ENCODE results near the gene MTUS2.

DNA sequence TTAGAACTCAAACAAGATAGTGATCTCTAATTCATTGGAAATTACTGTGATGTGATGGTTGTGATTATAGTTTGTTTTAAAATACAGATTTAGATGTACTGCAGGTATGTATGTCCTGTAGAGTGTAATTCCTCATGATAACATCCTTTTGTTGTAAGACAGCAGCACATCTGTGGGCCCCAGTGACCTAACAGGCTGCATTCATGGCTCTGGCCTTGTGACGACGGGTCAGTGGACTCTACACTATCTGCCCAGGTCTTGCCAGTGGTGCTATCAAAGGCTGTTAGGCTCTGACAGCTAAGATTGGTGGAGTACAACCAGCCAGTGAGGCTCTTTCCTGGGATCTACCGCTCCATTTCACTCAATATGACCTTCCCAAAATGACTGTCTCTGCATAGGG lies 158.4 kb downstream of the MTUS2 start:
- TF ChIP-seq, protein P1, sequence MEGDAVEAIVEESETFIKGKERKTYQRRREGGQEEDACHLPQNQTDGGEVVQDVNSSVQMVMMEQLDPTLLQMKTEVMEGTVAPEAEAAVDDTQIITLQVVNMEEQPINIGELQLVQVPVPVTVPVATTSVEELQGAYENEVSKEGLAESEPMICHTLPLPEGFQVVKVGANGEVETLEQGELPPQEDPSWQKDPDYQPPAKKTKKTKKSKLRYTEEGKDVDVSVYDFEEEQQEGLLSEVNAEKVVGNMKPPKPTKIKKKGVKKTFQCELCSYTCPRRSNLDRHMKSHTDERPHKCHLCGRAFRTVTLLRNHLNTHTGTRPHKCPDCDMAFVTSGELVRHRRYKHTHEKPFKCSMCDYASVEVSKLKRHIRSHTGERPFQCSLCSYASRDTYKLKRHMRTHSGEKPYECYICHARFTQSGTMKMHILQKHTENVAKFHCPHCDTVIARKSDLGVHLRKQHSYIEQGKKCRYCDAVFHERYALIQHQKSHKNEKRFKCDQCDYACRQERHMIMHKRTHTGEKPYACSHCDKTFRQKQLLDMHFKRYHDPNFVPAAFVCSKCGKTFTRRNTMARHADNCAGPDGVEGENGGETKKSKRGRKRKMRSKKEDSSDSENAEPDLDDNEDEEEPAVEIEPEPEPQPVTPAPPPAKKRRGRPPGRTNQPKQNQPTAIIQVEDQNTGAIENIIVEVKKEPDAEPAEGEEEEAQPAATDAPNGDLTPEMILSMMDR (conservative IDR thresholded peaks at IDR 0.05; ENCODE audit: low read length), result no peak
- TF ChIP-seq EZH2phosphoT487 (IDR thresholded peaks at IDR 0.05; ENCODE audit: borderline replicate concordance), result no peak
